Activated CD8-positive, alpha-beta memory T cell treated with anti-CD3 and anti-CD28 coated beads, Interleukin-2, amount 10 ng/mL, durations not matched to agents 7 days and 5 days (primary cell): ENCODE data around the gene APBA2. TPM values are rescaled to one million over a fixed set of nuclear protein-coding genes. Genes with fewer than 3 reads are reported as not detected.

ENCODE experiments used
- ATAC-seq: fragments of 150-1000 bp; cut with Tn5 transposase; one replicate; pipeline ENCODE4 v1.10.0; 2021; ENCODE audit warnings: moderate library complexity
- CTCF ChIA-PET: fragments of 350-600 bp; sonication (Branson Sonifier 250); formaldehyde crosslinking; loops from one replicate; lab custom pipeline; 2021; ENCODE audit warnings: antibody characterized with exemption; lab: Charles Lee
- DNase-seq: peaks from one replicate; pipeline ENCODE4 v3.0.0-alpha.2; 2020
- H3K27ac Mint-ChIP-seq: one replicate; pipeline ENCODE4 v1.8.0; 2021; ENCODE audit warnings: mild to moderate bottlenecking, mixed read lengths
- H3K27me3 Mint-ChIP-seq: one replicate; pipeline ENCODE4 v1.8.0; 2021; ENCODE audit warnings: mixed read lengths
- H3K36me3 Mint-ChIP-seq: one replicate; pipeline ENCODE4 v1.8.0; 2021; ENCODE audit warnings: mild to moderate bottlenecking, mixed read lengths
- H3K4me1 Mint-ChIP-seq: one replicate; pipeline ENCODE4 v1.8.0; 2021; ENCODE audit warnings: mixed read lengths
- H3K4me3 Mint-ChIP-seq: one replicate; pipeline ENCODE4 v1.8.0; 2021; ENCODE audit warnings: mild to moderate bottlenecking, moderate library complexity, mixed read lengths
- H3K9me3 Mint-ChIP-seq: one replicate; pipeline ENCODE4 v1.8.0; 2022; ENCODE audit warnings: low read depth, mixed read lengths
- total RNA-seq, 2 experiments: library from RNA; stranded (reverse); gene quantifications; one replicate each; pipeline ENCODE4 v1.2.3, GENCODE V29; 2021

APBA2 gene
- total RNA-seq, 2 experiments from 2014 or later: 2.6 to 7.9 TPM

DNA sequence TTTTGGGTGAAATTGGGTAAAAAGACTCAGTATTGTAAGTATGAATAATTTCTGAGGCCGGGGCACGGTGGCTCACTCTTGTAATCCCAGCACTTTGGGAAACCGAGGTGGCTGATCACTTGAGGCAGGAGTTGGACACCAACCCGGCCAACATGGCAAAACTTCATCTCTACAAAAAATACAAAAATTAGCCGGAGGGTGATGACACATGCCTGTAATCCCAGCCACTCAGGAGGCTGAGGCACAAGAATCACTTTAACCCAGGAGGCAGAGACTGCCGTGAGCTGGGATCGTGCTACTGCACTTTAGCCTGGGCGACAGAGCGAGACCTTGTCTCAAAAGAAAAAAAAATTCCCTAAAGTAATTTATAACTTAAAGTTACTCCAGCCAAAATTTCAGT lies 162.2 kb downstream of the APBA2 start:
- no peaks in the 10 kb centered on the region for H3K9me3 Mint-ChIP-seq
- no peaks in the 10 kb centered on the region for H3K27me3 Mint-ChIP-seq
- ATAC-seq (no peak), DNase-seq (no peak)
- CTCF ChIA-PET: interaction anchor here (1.0 kb wide), 1 partner anchor 42 kb away, joined by 3 read pairs; no protein-coding TSS in a partner anchor
- H3K4me1 Mint-ChIP-seq: peaks cover 32% of the 10 kb centered on the region
- no peak overlapping the region for H3K27ac Mint-ChIP-seq
- no peaks in the 10 kb centered on the region for H3K36me3 Mint-ChIP-seq
- no peak overlapping the region for H3K4me3 Mint-ChIP-seq

DNA sequence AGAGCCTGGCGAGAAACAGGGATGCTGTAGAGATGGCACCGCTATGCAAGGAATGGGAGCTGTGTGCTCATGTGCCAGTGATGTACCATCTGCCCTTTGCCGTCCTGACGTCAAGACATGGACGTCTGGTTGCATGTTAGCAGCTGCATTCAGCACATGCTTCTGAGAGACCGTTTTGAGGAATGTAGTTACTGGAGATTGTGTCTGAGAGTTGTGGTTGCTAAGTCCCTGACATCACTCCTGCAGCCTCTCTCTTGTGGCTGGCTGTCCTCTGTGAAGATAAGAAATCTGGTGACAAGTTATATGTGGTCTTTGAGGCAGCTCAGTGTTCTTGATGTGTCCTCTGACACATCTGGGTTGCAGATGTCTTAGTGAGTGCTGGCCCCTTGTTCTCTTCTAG lies 165.1 kb downstream of the APBA2 start:
- peak; percentile 87 for ATAC-seq
- H3K36me3 Mint-ChIP-seq: no peaks in the 10 kb centered on the region
- H3K4me1 Mint-ChIP-seq: peaks cover 22% of the 10 kb centered on the region
- H3K9me3 Mint-ChIP-seq: no peaks in the 10 kb centered on the region
- H3K27me3 Mint-ChIP-seq: no peaks in the 10 kb centered on the region
- CTCF ChIA-PET: interaction anchor here (1.0 to 2.7 kb wide), 3 partner anchors 40 to 66 kb away, joined by 3 to 11 read pairs (median 4); no protein-coding TSS in a partner anchor
- H3K27ac Mint-ChIP-seq: peak overlapping the region; percentile 35
- no peak overlapping the region for H3K4me3 Mint-ChIP-seq
- DNase-seq: peak; percentile 60

DNA sequence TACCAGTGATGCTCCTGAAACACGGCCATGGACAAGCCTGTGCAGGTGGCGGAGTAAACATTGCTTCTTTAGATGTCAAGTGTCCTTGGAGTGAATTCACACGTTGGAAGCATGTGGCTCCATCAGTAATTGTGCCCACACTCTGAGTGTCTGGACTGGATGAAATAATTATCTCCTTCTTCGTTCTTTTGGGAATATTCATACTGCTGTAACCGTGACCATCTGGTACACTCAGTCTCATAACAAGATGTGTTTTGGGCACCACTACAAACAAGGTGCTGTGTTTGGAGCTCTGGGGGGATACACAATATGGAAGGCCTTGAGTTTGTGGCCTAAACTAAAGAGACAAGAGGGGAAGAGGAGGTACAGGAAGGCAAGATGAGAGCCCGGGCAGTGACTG lies 165.6 kb downstream of the APBA2 start:
- Mint-ChIP-seq H3K36me3 (no peaks in the 10 kb centered on the region), H3K4me3 (no peak overlapping the region), H3K27me3 (no peaks in the 10 kb centered on the region), H3K27ac (no peak overlapping the region), H3K9me3 (no peaks in the 10 kb centered on the region), H3K4me1 (peaks cover 17% of the 10 kb centered on the region)
- ATAC-seq (no peak), DNase-seq (no peak)
- CTCF ChIA-PET: interaction anchor here (2.7 kb wide), 1 partner anchor 39 kb away, joined by 11 read pairs; no protein-coding TSS in a partner anchor

DNA sequence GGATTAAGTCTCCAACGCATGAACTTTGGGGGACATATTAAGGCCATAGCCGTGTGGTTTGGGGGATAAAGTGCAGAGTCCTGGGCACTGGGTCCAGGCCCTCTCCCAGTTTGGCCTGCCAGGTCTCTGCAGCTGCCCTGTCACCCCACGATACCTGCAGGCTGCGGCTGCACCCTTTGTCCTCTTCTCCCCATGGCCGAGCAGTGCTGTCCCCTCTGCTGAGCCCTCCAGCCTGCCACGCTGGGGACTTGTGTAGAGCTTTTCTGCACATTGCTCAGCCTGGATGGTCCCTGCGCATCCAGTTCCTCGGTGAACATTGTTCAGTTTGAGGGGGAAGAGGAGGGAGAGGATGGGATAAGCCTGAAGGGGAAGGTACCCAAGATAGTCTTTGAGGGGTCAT lies 167.2 kb downstream of the APBA2 start:
- ATAC-seq (no peak), DNase-seq (no peak)
- Mint-ChIP-seq H3K27ac (no peak overlapping the region), H3K27me3 (no peaks in the 10 kb centered on the region), H3K36me3 (no peaks in the 10 kb centered on the region), H3K9me3 (no peaks in the 10 kb centered on the region), H3K4me3 (no peak overlapping the region), H3K4me1 (peaks cover 19% of the 10 kb centered on the region)
- CTCF ChIA-PET: no interaction called here

DNA sequence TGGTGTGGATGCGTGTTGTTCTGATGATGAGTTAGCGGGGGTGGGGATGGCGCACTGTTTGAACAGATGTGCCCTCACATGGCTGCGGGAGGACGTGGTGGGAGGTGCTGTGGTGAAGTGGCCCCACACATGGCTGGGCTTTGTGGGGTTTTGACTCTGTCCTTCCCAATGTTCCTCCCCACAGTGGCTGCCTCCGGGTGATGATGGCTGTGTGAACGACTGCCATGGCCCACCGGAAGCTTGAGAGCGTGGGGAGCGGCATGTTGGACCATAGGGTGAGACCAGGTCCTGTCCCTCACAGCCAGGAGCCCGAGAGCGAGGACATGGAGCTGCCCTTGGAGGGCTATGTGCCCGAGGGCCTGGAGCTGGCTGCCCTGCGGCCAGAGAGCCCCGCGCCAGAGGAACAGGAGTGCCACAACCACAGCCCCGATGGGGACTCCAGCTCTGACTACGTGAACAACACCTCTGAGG lies 167.9 kb downstream of the APBA2 start:
- CTCF ChIA-PET: no interaction called here

DNA sequence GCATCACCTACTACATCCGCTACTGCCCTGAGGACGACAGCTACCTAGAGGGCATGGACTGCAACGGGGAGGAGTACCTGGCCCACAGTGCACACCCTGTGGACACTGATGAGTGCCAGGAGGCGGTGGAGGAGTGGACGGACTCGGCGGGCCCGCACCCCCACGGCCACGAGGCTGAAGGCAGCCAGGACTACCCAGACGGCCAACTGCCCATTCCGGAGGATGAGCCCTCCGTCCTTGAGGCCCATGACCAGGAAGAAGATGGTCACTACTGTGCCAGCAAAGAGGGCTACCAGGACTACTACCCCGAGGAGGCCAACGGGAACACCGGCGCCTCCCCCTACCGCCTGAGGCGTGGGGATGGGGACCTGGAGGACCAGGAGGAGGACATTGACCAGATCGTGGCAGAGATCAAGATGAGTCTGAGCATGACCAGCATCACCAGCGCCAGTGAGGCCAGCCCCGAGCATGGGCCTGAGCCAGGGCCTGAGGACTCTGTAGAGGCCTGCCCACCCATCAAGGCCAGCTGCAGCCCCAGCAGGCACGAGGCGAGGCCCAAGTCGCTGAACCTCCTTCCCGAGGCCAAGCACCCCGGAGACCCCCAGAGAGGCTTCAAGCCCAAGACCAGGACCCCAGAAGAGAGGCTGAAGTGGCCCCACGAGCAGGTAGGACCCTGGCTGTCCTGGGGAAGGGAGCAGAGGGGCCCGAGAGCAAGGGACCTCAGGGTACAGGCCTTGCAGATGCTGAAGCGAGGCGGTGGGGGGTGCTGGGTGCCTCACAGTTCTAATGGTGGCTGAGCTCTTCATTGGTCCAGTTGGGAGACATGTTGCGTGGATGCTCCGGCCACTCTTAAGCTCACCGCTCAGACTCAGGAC lies 168.6 kb downstream of the APBA2 start:
- H3K4me1 Mint-ChIP-seq: peaks cover 23% of the 10 kb centered on the region
- CTCF ChIA-PET: no interaction called here
- peaks cover 4% of the 10 kb centered on the region for H3K36me3 Mint-ChIP-seq
- no peaks in the 10 kb centered on the region for H3K27me3 Mint-ChIP-seq
- DNase-seq: no peak
- H3K27ac Mint-ChIP-seq: no peak overlapping the region
- no peaks in the 10 kb centered on the region for H3K9me3 Mint-ChIP-seq
- no peak overlapping the region for H3K4me3 Mint-ChIP-seq
- no peak for ATAC-seq

More for the DNA sequence above, 167.9 kb downstream of the APBA2 start:
- DNase-seq (no peak), ATAC-seq (no peak)
- Mint-ChIP-seq H3K27ac (no peak overlapping the region), H3K27me3 (no peaks in the 10 kb centered on the region), H3K9me3 (no peaks in the 10 kb centered on the region), H3K4me1 (peaks cover 19% of the 10 kb centered on the region), H3K4me3 (no peak overlapping the region), H3K36me3 (no peaks in the 10 kb centered on the region)

DNA sequence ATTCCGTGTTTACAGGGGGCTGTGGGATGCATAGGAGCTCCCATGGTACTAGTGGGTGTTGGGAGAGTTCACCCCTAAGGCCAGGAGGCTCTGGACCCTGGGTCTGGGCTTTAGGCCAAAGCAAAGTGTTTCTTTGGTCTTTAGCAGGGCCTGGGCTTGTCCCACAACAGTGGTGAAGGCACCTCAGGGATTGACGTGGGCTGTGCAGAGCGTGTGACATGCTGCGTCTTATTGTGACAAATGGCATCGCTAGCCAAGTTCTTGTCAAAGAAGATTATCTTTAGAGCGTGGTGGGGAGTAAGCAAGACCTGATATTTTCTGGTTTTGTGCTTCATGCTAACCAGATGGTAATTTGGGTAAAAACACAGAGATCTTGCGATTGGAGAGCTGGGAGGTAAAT lies 170.1 kb downstream of the APBA2 start:
- CTCF ChIA-PET: no interaction called here
- Mint-ChIP-seq H3K4me3 (no peak overlapping the region), H3K9me3 (no peaks in the 10 kb centered on the region), H3K36me3 (peaks cover 4% of the 10 kb centered on the region), H3K27me3 (no peaks in the 10 kb centered on the region), H3K4me1 (peaks cover 18% of the 10 kb centered on the region), H3K27ac (no peak overlapping the region)
- no peak for DNase-seq
- no peak for ATAC-seq

DNA sequence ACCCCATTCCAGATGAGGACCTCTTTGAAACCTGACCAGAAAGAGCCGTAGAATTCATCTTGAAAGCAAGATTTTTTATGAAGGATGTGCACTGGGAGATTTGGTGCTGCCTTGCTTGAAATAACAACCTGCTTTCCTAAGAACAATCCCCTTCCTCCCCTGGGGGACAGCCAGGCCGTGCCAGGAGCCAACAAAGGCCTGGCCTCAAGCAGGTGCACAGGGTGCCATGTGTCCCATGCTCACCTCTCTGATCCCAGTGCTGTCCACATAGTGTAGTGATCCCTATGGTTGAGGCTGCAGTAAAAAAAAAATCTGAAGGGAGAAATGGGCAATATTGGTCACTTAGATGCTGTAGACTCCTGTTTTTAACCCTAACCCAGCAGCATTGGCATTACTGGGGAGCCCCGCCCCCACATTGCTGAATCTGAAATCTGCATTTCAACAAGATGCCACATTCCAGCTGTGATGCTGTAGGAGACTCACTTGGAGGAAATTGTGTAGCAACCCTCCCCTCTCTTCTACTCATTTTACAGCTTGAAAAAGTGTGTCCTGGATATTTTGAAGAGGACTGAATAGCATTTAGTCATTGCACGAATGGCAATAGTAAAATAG lies 171.2 kb downstream of the APBA2 start:
- H3K27me3 Mint-ChIP-seq: no peaks in the 10 kb centered on the region
- peaks cover 4% of the 10 kb centered on the region for H3K36me3 Mint-ChIP-seq
- no peaks in the 10 kb centered on the region for H3K9me3 Mint-ChIP-seq
- H3K4me1 Mint-ChIP-seq: peaks cover 10% of the 10 kb centered on the region
- H3K4me3 Mint-ChIP-seq: no peak overlapping the region
- no peak overlapping the region for H3K27ac Mint-ChIP-seq
- CTCF ChIA-PET: no interaction called here
- ATAC-seq (no peak), DNase-seq (no peak)

DNA sequence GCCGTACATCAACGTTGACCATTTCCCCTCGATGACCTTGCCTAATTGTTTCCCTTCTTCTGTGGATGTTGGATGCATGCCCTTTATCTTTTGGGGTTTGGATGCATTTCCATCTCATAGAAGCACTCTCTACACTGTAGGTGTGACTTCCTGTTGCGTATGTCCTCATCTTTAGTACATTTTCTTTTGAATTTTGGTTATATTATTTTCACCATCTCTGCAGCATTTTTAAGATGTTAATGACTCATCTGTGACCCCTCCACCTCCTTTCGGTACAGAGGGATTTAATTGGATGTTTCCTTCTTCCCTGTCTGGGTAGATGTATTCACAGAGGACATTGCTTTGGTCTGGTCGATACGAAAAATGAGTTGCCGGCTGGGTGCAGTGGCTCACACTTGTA lies 172.1 kb downstream of the APBA2 start:
- no peak overlapping the region for H3K4me3 Mint-ChIP-seq
- peaks cover 4% of the 10 kb centered on the region for H3K36me3 Mint-ChIP-seq
- peaks cover 10% of the 10 kb centered on the region for H3K4me1 Mint-ChIP-seq
- DNase-seq (no peak), ATAC-seq (no peak)
- no peak overlapping the region for H3K27ac Mint-ChIP-seq
- H3K9me3 Mint-ChIP-seq: no peaks in the 10 kb centered on the region
- H3K27me3 Mint-ChIP-seq: no peaks in the 10 kb centered on the region
- CTCF ChIA-PET: no interaction called here

DNA sequence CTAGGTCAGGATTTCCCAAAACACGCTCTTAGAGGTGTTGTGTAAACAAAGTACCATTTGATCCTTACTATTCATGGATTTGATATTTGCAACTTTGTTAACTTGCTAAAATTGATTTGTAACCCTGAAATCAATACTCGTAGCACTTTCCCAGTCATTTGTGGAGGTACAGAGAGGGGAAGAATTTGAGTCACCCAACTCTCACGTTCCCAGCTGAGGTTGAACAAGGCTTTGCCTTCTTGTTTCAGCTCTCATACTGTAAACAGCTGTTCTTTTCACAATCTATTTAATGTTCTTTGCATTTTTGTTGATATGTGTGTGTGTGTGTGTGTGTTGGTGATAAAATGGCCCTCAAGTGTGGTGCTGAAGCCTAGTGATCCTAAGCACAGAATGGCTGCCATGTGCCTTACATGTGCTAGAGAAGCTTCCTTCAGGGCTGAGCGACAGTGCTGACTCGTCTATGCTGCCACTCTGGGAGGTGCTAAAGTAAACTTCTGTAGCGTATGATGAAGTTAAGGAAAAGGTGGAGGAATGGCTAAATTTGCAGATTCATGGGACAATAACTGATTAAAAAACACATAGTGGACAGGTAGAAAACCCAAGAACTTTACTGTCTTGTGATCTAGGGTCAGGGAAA lies 173.2 kb downstream of the APBA2 start:
- Mint-ChIP-seq H3K4me3 (no peak overlapping the region), H3K27ac (no peak overlapping the region), H3K4me1 (peaks cover 10% of the 10 kb centered on the region), H3K27me3 (no peaks in the 10 kb centered on the region), H3K36me3 (peaks cover 4% of the 10 kb centered on the region), H3K9me3 (no peaks in the 10 kb centered on the region)
- no peak for ATAC-seq
- CTCF ChIA-PET: no interaction called here
- no peak for DNase-seq

DNA sequence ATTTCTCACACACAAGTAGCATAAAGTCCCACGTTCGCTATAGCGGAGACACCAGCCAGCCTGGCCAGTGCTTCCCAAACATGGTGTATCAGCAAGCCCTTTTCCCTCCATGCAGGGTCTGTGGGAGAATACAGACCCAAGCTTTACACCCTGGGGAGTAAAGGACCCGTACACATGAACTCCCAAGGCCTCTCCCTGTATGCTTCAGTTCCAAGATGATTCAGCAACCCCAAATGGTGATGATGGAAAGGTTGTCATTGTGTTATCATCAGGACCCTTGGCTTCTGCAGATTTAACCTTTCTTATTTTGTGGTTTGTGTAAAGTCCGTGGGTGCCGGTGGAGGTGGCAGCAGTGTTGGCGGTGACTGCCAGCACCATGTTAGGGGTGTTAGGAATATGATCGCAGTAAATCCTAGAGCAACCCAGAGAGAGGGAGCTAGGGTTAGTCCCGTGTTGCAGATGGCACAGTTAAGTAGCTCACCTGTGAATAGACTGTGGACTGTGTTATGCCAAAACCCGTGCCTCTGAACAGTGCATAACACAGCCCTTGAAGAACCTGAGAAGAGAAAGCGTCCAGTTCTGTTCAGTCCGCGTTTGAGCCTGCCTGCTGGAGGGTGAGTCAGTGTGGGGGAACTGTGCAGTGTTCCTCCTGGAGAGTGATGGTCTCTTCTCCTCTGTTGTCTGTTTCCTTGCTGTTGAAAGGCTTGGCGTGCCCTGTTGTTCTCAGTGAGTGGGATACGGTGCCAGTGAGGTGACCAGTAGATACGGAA lies 174.3 kb downstream of the APBA2 start:
- DNase-seq (no peak), ATAC-seq (no peak)
- H3K27ac Mint-ChIP-seq: no peak overlapping the region
- H3K4me1 Mint-ChIP-seq: peaks cover 10% of the 10 kb centered on the region
- H3K4me3 Mint-ChIP-seq: no peak overlapping the region
- CTCF ChIA-PET: no interaction called here
- peaks cover 4% of the 10 kb centered on the region for H3K36me3 Mint-ChIP-seq
- H3K27me3 Mint-ChIP-seq: no peaks in the 10 kb centered on the region
- H3K9me3 Mint-ChIP-seq: no peaks in the 10 kb centered on the region

DNA sequence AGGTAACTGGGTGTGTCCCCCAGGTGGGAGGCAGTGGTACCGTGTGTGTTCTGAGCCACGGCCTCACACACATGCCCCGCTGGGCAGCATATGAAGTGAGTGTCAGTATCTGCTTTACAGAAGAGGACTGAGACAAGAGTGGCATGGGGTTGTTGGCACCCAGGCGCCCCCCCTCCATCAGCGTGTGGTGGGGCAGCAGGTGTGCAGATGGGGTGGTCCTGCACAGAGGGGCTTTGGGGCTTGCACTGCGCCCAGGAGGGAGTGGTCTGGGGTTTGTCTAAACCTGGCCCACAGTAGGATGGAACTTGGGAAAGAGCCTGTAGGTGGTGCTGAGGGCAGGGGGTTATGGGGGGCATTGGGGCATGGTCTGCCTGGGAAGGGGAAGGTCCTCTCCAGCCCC lies 176.0 kb downstream of the APBA2 start:
- Mint-ChIP-seq H3K27me3 (no peaks in the 10 kb centered on the region), H3K36me3 (peaks cover 4% of the 10 kb centered on the region), H3K9me3 (no peaks in the 10 kb centered on the region), H3K4me3 (no peak overlapping the region), H3K4me1 (peaks cover 11% of the 10 kb centered on the region), H3K27ac (no peak overlapping the region)
- DNase-seq (no peak), ATAC-seq (no peak)
- CTCF ChIA-PET: no interaction called here

DNA sequence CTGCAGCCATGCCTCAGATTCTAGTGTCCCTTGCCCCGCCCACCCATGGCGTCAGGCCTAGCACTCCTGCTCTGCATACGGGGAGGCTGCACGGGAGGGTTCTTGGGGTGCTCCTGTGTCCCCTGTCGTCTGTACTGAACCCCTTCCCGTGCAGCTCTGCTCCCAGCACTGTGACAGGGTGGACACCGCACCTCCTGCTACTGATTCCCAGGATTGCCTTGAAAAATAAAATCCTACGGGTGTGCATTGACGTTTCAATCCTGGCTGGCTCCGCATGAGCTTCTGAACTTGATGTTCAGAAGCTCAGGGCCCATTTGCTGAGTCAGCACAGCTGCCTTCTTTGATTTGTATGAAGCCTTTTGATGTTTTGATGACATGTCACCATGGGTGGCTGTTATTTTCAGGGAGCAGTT lies 176.4 kb downstream of the APBA2 start:
- Mint-ChIP-seq H3K27me3 (no peaks in the 10 kb centered on the region), H3K36me3 (peaks cover 4% of the 10 kb centered on the region), H3K4me1 (peaks cover 11% of the 10 kb centered on the region), H3K9me3 (no peaks in the 10 kb centered on the region), H3K27ac (no peak overlapping the region), H3K4me3 (no peak overlapping the region)
- CTCF ChIA-PET: no interaction called here
- DNase-seq (no peak), ATAC-seq (no peak)
